Measurements from ENCODE around the gene CALR.

CALR gene

GRCh38 chr19:12984143-12984627 is 45.8 kb downstream of the CALR start:
- Histone ChIP-seq H3K27ac (ENCODE audit: low read depth, low read length) (no peak overlapping the region), H3K4me1 (ENCODE audit: control insufficient read depth, low read depth, low read length) (no peaks in the 10 kb centered on the region), H3K4me3 (ENCODE audit: low read length) (no peak overlapping the region), H2BK120ac (ENCODE audit: low read depth, low read length) (no peak overlapping the region), H3K79me1 (ENCODE audit: low read length) (no peaks in the 10 kb centered on the region), H2BK15ac (replicated peaks; ENCODE audit: low read depth) (no peak overlapping the region), H3K9ac (ENCODE audit: low read length) (no peak overlapping the region), H4K8ac (ENCODE audit: low read depth, low read length) (no peak overlapping the region), H3K27me3 (ENCODE audit: insufficient read depth, low read length, poor library complexity) (peaks cover 2% of the 10 kb centered on the region), H3K4me2 (ENCODE audit: low read length) (no peak overlapping the region), H2BK5ac (ENCODE audit: low read length) (no peak overlapping the region), H3K23ac (ENCODE audit: low read length) (no peak overlapping the region), H4K5ac (ENCODE audit: low read length) (no peak overlapping the region), H3K79me2 (ENCODE audit: control insufficient read depth, insufficient read depth, low read length) (no peaks in the 10 kb centered on the region), H3K18ac (ENCODE audit: low read length) (no peak overlapping the region), H3K36me3 (ENCODE audit: control insufficient read depth, insufficient read depth, low read length) (no peaks in the 10 kb centered on the region), H2AK5ac (ENCODE audit: low read length) (no peak overlapping the region), H3K56ac (ENCODE audit: low read length) (no peak overlapping the region), H3K4ac (ENCODE audit: low read depth, low read length) (no peak overlapping the region)
- DNase-seq = no peak
- no CpG with 5 or more reads among the region's 3 CpGs for WGBS (ENCODE audit: extremely low coverage, insufficient coverage, low lambda C conversion rate)

- no peak overlapping the region for H2BK15ac ChIP-seq (replicated peaks; ENCODE audit: low read depth)
- H3K18ac ChIP-seq (ENCODE audit: low read length) = no peak overlapping the region
- H2AK5ac ChIP-seq (ENCODE audit: low read length) = no peak overlapping the region
- no peak overlapping the region for H3K4me3 ChIP-seq (ENCODE audit: low read length)
- WGBS (ENCODE audit: extremely low coverage, insufficient coverage, low lambda C conversion rate) = no CpG with 5 or more reads among the region's 10 CpGs
- no peak overlapping the region for H3K4ac ChIP-seq (ENCODE audit: low read depth, low read length)
- no peaks in the 10 kb centered on the region for H3K79me1 ChIP-seq (ENCODE audit: low read length)
- DNase-seq = no peak
- H2BK120ac ChIP-seq (ENCODE audit: low read depth, low read length) = no peak overlapping the region
- no peak overlapping the region for H3K23ac ChIP-seq (ENCODE audit: low read length)
- H2BK5ac ChIP-seq (ENCODE audit: low read length) = no peak overlapping the region
- no peaks in the 10 kb centered on the region for H3K79me2 ChIP-seq (ENCODE audit: control insufficient read depth, insufficient read depth, low read length)
- no peak overlapping the region for H3K27ac ChIP-seq (ENCODE audit: low read depth, low read length)
- peaks cover 2% of the 10 kb centered on the region for H3K27me3 ChIP-seq (ENCODE audit: insufficient read depth, low read length, poor library complexity)
- H3K56ac ChIP-seq (ENCODE audit: low read length) = no peak overlapping the region
- H3K36me3 ChIP-seq (ENCODE audit: control insufficient read depth, insufficient read depth, low read length) = no peaks in the 10 kb centered on the region
- no peak overlapping the region for H4K8ac ChIP-seq (ENCODE audit: low read depth, low read length)
- H4K5ac ChIP-seq (ENCODE audit: low read length) = no peak overlapping the region
- H3K9ac ChIP-seq (ENCODE audit: low read length) = no peak overlapping the region
- H3K4me2 ChIP-seq (ENCODE audit: low read length) = no peak overlapping the region
- no peaks in the 10 kb centered on the region for H3K4me1 ChIP-seq (ENCODE audit: control insufficient read depth, low read depth, low read length)
Measured at GRCh38 chr19:12984683-12985048, 46.3 kb downstream of the CALR start.

GRCh38 chr19:12985049-12985776 is 46.8 kb downstream of the CALR start:
- no peak overlapping the region for H4K8ac ChIP-seq (ENCODE audit: low read depth, low read length)
- H2BK15ac ChIP-seq (replicated peaks; ENCODE audit: low read depth) = no peak overlapping the region
- H3K36me3 ChIP-seq (ENCODE audit: control insufficient read depth, insufficient read depth, low read length) = no peaks in the 10 kb centered on the region
- H3K79me1 ChIP-seq (ENCODE audit: low read length) = no peaks in the 10 kb centered on the region
- H3K23ac ChIP-seq (ENCODE audit: low read length) = no peak overlapping the region
- no peaks in the 10 kb centered on the region for H3K4me1 ChIP-seq (ENCODE audit: control insufficient read depth, low read depth, low read length)
- H2BK120ac ChIP-seq (ENCODE audit: low read depth, low read length) = no peak overlapping the region
- no peak overlapping the region for H3K4ac ChIP-seq (ENCODE audit: low read depth, low read length)
- WGBS (ENCODE audit: extremely low coverage, insufficient coverage, low lambda C conversion rate) = no CpG with 5 or more reads among the region's 16 CpGs
- no peak for DNase-seq
- no peak overlapping the region for H3K27ac ChIP-seq (ENCODE audit: low read depth, low read length)
- H2AK5ac ChIP-seq (ENCODE audit: low read length) = no peak overlapping the region
- no peak overlapping the region for H3K9ac ChIP-seq (ENCODE audit: low read length)
- H3K56ac ChIP-seq (ENCODE audit: low read length) = no peak overlapping the region
- peaks cover 2% of the 10 kb centered on the region for H3K27me3 ChIP-seq (ENCODE audit: insufficient read depth, low read length, poor library complexity)
- H3K4me2 ChIP-seq (ENCODE audit: low read length) = no peak overlapping the region
- H4K5ac ChIP-seq (ENCODE audit: low read length) = no peak overlapping the region
- no peak overlapping the region for H3K18ac ChIP-seq (ENCODE audit: low read length)
- H3K4me3 ChIP-seq (ENCODE audit: low read length) = no peak overlapping the region
- no peak overlapping the region for H2BK5ac ChIP-seq (ENCODE audit: low read length)
- no peaks in the 10 kb centered on the region for H3K79me2 ChIP-seq (ENCODE audit: control insufficient read depth, insufficient read depth, low read length)

GRCh38 chr19:12986726-12987125 is 48.3 kb downstream of the CALR start:
- H3K9ac ChIP-seq (ENCODE audit: low read length) = no peak overlapping the region
- no peaks in the 10 kb centered on the region for H3K79me2 ChIP-seq (ENCODE audit: control insufficient read depth, insufficient read depth, low read length)
- no peaks in the 10 kb centered on the region for H3K79me1 ChIP-seq (ENCODE audit: low read length)
- H4K8ac ChIP-seq (ENCODE audit: low read depth, low read length) = no peak overlapping the region
- H3K4ac ChIP-seq (ENCODE audit: low read depth, low read length) = no peak overlapping the region
- H2BK5ac ChIP-seq (ENCODE audit: low read length) = no peak overlapping the region
- H3K23ac ChIP-seq (ENCODE audit: low read length) = no peak overlapping the region
- H3K27ac ChIP-seq (ENCODE audit: low read depth, low read length) = no peak overlapping the region
- H3K4me1 ChIP-seq (ENCODE audit: control insufficient read depth, low read depth, low read length) = no peaks in the 10 kb centered on the region
- no peak overlapping the region for H3K18ac ChIP-seq (ENCODE audit: low read length)
- no peak for DNase-seq
- no peak overlapping the region for H2BK15ac ChIP-seq (replicated peaks; ENCODE audit: low read depth)
- H4K5ac ChIP-seq (ENCODE audit: low read length) = no peak overlapping the region
- no peaks in the 10 kb centered on the region for H3K36me3 ChIP-seq (ENCODE audit: control insufficient read depth, insufficient read depth, low read length)
- H2AK5ac ChIP-seq (ENCODE audit: low read length) = no peak overlapping the region
- no peak overlapping the region for H3K4me3 ChIP-seq (ENCODE audit: low read length)
- WGBS (ENCODE audit: extremely low coverage, insufficient coverage, low lambda C conversion rate) = no CpG with 5 or more reads among the region's 12 CpGs
- H3K4me2 ChIP-seq (ENCODE audit: low read length) = no peak overlapping the region
- H3K56ac ChIP-seq (ENCODE audit: low read length) = no peak overlapping the region
- H3K27me3 ChIP-seq (ENCODE audit: insufficient read depth, low read length, poor library complexity) = peaks cover 2% of the 10 kb centered on the region
- H2BK120ac ChIP-seq (ENCODE audit: low read depth, low read length) = no peak overlapping the region

- Histone ChIP-seq H3K4ac (ENCODE audit: low read depth, low read length) (no peak overlapping the region), H3K9ac (ENCODE audit: low read length) (no peak overlapping the region), H3K23ac (ENCODE audit: low read length) (no peak overlapping the region), H3K56ac (ENCODE audit: low read length) (no peak overlapping the region), H2BK15ac (replicated peaks; ENCODE audit: low read depth) (no peak overlapping the region), H3K79me1 (ENCODE audit: low read length) (no peaks in the 10 kb centered on the region), H4K8ac (ENCODE audit: low read depth, low read length) (no peak overlapping the region), H3K4me1 (ENCODE audit: control insufficient read depth, low read depth, low read length) (no peaks in the 10 kb centered on the region), H3K27me3 (ENCODE audit: insufficient read depth, low read length, poor library complexity) (peaks cover 2% of the 10 kb centered on the region), H3K18ac (ENCODE audit: low read length) (no peak overlapping the region), H3K27ac (ENCODE audit: low read depth, low read length) (no peak overlapping the region), H2BK120ac (ENCODE audit: low read depth, low read length) (no peak overlapping the region), H3K79me2 (ENCODE audit: control insufficient read depth, insufficient read depth, low read length) (no peaks in the 10 kb centered on the region), H3K4me2 (ENCODE audit: low read length) (no peak overlapping the region), H2BK5ac (ENCODE audit: low read length) (no peak overlapping the region), H3K36me3 (ENCODE audit: control insufficient read depth, insufficient read depth, low read length) (no peaks in the 10 kb centered on the region), H4K5ac (ENCODE audit: low read length) (no peak overlapping the region), H3K4me3 (ENCODE audit: low read length) (no peak overlapping the region), H2AK5ac (ENCODE audit: low read length) (no peak overlapping the region)
- WGBS (ENCODE audit: extremely low coverage, insufficient coverage, low lambda C conversion rate) = no CpG with 5 or more reads among the region's 3 CpGs
- no peak for DNase-seq
Measured at GRCh38 chr19:12987190-12987589, 48.8 kb downstream of the CALR start.

- Histone ChIP-seq H3K27ac (ENCODE audit: low read depth, low read length) (no peak overlapping the region), H2BK120ac (ENCODE audit: low read depth, low read length) (no peak overlapping the region), H3K4me2 (ENCODE audit: low read length) (no peak overlapping the region), H3K4ac (ENCODE audit: low read depth, low read length) (no peak overlapping the region), H4K8ac (ENCODE audit: low read depth, low read length) (no peak overlapping the region), H3K79me1 (ENCODE audit: low read length) (no peaks in the 10 kb centered on the region), H2BK15ac (replicated peaks; ENCODE audit: low read depth) (no peak overlapping the region), H4K5ac (ENCODE audit: low read length) (no peak overlapping the region), H3K79me2 (ENCODE audit: control insufficient read depth, insufficient read depth, low read length) (no peaks in the 10 kb centered on the region), H3K18ac (ENCODE audit: low read length) (no peak overlapping the region), H2BK5ac (ENCODE audit: low read length) (no peak overlapping the region), H3K4me1 (ENCODE audit: control insufficient read depth, low read depth, low read length) (no peaks in the 10 kb centered on the region), H3K4me3 (ENCODE audit: low read length) (no peak overlapping the region), H3K23ac (ENCODE audit: low read length) (no peak overlapping the region), H3K56ac (ENCODE audit: low read length) (no peak overlapping the region), H3K27me3 (ENCODE audit: insufficient read depth, low read length, poor library complexity) (peaks cover 2% of the 10 kb centered on the region), H3K36me3 (ENCODE audit: control insufficient read depth, insufficient read depth, low read length) (no peaks in the 10 kb centered on the region), H2AK5ac (ENCODE audit: low read length) (no peak overlapping the region), H3K9ac (ENCODE audit: low read length) (no peak overlapping the region)
- no peak for DNase-seq
- WGBS (ENCODE audit: extremely low coverage, insufficient coverage, low lambda C conversion rate) = no CpG with 5 or more reads among the region's 10 CpGs
Measured at GRCh38 chr19:12987781-12988180, 49.4 kb downstream of the CALR start.
